Measurements from ENCODE around the gene BTBD9.

- no peak for TF ChIP-seq CTCF (IDR thresholded peaks at IDR 0.05; ENCODE audit: low read depth, low read length, poor library complexity, severe bottlenecking)
- TF ChIP-seq EZH2phosphoT487 (IDR thresholded peaks at IDR 0.05; ENCODE audit: borderline replicate concordance, low read length), result no peak
Measured at GRCh38 chr6:38644951-38645350, 5.2 kb upstream of the BTBD9 start.

Measured in DOHH2 (cell line).